ENCODE data around the gene KRTAP29-1.

DNA sequence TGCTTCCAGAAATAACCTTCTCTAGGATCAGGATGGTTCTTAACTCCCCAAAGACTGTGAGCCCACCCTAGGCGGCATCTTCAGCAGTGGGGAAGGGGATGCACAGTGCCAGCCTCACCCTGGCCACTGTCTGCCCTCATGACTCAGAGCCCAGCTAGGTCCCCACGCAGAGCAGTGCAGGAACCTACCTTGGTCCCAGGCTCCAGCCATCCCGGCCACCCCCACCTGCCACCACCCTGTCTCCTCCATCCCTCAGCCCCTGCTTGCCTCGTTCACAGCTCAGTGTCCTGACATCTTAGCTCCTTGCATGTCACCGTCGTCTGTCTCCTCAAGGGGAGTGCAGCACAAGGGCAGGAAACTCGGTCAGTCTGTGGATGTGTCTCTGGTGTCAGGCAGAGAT is 29.0 kb upstream of the KRTAP29-1 start:
- TF ChIP-seq CTCF (conservative IDR thresholded peaks at IDR 0.05; ENCODE audit: low read length) (no peak), EZH2phosphoT487 (IDR thresholded peaks at IDR 0.05; ENCODE audit: borderline replicate concordance, low read depth, low read length) (no peak)

Data from OCI-LY7 (cell line).